T-helper 22 cell (primary cell): ENCODE data around the gene PTPA.
"Not testable (repeated sequence)": the region's sequence is repeated elsewhere in the genome, so short reads cannot be mapped to it uniquely, and the experiment has no call there.

Source experiments
- DNase-seq: peaks from one replicate; pipeline ENCODE4 v3.0.0-alpha.2; 2020; ENCODE audit warnings: low read depth

Gene PTPA

DNA sequence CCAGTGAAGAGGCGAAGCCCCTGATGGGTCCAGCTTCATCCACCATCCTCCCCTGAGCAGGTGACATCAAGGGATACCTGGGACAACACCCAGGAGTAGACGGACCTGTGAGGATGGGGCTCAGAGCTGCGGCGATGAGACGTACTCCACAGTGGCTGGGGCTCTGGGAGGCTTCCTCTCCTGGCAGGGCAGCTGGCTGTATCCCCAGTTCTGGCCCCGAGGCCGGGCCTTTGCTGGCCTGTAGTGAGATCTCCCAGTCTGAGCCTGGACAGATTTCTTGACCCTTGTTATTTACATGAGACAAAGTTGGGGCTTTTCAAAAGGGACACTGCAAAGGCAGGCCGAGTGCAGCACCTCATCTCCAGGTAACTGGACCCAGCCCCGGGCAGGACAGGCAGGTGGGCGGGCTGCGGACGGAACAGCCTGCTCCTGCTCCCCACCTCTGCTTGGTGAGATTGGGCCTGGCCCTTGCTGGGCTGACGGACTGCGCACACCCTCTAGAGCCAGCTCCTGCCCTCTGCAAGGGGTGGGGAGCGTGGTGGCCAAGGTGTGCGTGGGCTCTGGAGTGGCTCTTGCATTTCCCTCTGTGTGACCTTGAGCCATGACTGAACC, 43.8 kb downstream of the PTPA start:
- DNase-seq, result no peak

DNA sequence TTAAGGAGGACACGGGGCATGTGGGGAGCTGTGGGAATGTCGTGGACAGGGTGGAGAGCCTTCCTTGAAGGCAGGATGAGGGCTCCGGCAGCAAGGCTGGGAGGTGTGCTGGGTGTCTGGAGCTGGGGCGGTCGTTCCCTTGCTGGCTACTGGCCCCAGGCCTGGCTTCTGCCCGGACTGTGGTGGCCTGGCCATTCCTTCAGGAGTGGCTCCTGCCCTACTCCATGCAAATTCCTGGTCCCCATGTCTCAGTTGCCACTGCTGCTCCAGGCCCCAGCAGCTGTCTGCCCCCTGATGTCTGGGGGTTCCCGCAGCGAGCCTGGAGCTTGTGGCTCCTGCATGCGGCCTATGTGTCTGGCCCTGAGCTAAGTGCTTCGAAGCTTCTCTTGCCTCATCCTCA, 44.9 kb downstream of the PTPA start:
- no peak for DNase-seq

DNA sequence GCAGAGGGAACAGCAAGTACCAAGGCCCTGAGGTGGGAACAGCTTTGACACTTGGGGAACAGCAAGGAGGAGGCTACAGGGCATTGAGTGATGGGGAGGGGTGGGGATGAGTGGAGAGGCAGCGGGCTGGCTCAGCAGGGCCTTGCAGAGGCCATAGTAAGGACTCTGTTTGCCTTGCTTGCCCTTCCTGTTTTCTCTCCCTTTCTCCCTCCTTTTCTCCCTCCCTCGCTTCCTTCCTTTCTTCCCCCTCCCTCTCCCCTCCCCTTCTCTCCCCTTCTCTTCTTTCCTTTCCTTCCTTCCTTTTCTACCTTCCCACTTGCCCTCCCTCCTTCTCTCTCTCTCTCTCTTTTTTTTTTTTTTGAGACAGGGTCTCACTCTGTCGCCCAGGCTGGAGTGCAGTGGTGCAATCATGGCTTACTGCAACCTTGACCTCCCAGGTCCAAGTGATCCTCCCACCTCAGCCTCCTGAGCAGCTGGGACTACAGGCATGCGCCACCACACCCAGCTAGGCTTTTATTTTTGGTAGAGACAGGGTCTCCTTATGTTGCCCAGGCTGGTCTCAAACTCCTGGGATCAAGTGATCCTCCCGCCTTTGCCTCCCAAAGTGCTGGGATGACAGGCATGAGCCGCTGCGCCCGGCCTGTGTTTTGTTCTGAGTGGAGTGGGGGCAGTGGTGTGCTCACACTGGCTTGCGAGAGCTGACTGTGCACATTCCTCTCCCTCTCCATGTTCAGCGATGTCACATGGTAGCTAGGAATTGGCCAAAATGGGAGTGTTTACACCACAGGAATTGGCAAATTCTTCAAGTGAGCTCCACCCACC, 49.7 kb downstream of the PTPA start:
- DNase-seq, result no peak

DNA sequence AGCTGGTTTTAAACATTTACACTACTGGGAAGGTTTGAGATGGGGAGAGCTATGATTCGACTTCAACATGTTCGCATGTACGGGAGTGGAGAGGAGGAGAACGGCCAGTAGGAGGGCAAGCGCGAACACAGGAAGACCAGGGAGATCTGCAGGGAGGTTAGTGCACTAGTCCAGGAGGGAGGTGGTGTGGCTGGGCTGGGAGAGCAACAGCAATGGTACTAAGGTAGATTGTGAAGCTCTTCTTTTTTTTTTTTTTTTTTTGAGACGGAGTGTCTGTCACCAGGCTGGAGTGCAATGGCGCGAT, 50.3 kb downstream of the PTPA start:
- DNase-seq, result no peak

- no peak for DNase-seq
Observed at GRCh38 chr9:129162497-129163197, 51.4 kb downstream of the PTPA start.

DNA sequence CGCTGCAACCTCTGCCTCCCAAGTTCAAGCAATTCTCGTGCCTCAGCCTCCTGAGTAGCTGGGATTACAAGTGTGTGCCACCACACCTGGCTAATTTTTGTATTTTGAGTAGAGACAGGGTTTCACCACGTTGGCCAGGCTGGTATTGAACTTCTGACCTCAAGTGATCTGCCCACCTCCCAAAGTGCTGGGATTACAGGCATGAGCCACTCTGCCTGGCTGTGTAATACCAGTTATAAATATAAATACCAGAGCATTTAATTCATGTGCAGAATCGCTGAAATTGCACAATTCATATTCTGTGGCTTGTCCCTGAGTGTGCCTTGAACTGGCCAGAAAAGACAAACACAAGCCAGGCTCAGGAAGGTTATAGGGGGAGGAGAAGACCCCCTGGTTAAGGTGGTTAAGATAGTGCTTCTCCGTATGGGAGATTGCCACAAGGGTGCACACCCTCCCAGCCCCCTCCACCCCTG, 52.0 kb downstream of the PTPA start:
- not testable (repeated sequence) for DNase-seq

- DNase-seq, result no peak
Observed at GRCh38 chr9:129163753-129164152, 52.5 kb downstream of the PTPA start.

GRCh38 chr9:129164246-129164930, 53.2 kb downstream of the PTPA start:
- no peak for DNase-seq

- DNase-seq, result no peak
Observed at GRCh38 chr9:129165198-129165597, 54.0 kb downstream of the PTPA start.

GRCh38 chr9:129166623-129167557, 55.7 kb downstream of the PTPA start:
- no peak for DNase-seq

GRCh38 chr9:129170229-129170628, 59.0 kb downstream of the PTPA start:
- DNase-seq, result no peak

DNA sequence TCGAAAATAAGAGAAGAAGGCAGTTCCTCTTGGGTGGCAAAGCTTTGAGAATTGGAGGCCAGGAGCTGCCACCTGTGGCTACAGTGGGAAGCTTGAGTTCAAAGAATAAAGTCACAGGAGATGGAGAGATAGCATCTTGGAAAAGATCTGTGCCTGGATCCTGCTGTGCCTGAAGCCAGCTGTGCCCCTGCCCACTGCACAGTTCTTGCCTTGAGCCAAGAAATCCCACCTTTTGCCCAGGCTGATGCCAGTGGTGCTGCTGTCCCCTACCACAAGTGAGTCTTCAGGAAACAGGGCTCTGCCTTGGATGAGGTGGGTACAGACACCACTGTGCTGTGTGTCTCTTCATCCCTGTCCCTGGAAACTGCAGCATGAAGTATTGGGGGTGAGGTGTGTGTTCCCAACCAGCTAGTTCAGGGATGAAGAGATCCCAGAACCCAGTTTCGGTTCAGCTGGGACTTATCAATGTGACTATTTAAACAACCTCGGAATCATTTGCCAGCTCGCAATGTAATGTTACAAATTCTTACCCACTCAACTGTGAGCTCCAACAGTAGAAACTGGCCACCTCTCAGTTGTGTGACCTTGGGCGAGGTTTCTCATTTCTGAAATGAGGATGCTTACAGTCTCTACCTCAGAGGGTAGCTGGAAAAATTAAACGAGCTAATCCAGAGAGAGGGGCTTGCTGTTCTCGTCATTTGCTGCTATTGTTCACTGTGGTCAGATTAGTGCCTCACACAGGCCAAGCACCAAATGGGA, 61.0 kb downstream of the PTPA start:
- no peak for DNase-seq

- no peak for DNase-seq
Observed at GRCh38 chr9:129172816-129173215, 61.6 kb downstream of the PTPA start.

GRCh38 chr9:129173296-129174101, 62.3 kb downstream of the PTPA start:
- no peak for DNase-seq

DNA sequence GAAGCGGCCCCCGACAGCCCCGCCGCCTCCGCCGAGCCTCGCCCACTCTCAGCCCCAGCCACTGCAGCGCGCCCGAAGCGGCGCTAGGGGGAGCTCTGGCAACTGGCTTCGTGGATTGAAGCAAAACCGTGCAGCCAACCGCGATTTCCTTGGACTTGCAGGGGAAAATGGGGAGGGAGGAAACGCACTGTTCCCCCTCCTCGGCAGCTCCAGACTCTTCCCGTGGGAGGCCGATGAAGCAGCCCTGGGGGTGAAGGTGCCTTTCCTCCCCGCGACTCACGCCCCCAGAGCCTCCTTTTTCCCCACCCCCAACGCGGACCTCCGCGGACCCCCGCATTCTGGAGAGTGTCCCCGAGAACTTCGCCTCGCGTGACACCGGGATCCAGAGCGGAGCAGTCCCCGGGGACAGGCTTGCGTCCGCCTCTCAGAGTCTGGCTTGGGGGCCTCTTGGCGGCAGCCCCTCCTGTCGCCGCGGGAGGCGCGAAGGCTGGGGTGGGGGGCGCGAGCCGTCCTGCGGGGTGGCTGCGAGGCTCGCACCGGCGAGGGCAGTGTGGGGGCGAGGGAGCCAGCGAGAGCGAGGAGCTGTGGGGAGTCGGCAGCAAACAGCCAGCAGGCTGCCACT, 63.0 kb downstream of the PTPA start:
- peak; percentile 49 for DNase-seq

DNA sequence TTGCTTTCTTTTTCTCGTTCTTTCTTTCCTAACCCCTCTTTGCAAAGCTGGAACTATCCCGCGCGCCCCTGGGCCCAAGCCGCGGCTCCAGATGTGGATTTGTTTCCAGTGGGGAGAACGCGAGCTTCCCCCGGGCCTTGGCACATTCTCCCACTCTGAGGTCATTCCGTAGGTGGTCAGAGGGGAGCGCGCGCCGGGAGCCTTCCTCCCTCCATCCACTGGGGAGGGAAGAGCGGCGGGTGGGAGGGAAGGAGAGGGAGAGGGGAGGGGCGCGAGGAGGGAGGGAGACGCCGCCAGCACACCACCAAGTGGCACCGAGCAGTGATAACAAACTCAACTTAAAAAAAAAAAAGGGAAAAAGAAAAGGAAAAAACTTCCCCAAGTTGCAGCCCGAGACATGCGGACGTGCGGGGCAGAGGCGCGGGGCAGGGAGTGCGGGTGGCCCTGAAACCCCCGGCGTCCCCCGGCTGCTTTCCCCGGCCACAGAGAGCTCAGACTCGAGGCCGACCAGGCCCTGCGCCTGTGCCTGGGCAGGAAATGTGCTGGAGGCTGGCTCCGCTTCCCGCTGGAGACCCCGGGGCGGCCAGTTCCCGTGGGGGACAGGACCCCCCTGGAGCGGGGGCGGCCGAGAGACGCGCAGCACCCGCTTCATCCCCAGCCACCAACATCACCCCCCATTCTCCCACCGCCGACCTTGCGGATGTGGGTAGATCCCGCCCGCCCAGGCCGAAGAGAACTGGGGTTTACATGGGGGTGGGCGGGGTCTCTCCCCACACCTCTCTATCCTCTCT, 63.7 kb downstream of the PTPA start:
- DNase-seq, result no peak

- no peak for DNase-seq
Observed at GRCh38 chr9:129175515-129175824, 64.3 kb downstream of the PTPA start.

DNA sequence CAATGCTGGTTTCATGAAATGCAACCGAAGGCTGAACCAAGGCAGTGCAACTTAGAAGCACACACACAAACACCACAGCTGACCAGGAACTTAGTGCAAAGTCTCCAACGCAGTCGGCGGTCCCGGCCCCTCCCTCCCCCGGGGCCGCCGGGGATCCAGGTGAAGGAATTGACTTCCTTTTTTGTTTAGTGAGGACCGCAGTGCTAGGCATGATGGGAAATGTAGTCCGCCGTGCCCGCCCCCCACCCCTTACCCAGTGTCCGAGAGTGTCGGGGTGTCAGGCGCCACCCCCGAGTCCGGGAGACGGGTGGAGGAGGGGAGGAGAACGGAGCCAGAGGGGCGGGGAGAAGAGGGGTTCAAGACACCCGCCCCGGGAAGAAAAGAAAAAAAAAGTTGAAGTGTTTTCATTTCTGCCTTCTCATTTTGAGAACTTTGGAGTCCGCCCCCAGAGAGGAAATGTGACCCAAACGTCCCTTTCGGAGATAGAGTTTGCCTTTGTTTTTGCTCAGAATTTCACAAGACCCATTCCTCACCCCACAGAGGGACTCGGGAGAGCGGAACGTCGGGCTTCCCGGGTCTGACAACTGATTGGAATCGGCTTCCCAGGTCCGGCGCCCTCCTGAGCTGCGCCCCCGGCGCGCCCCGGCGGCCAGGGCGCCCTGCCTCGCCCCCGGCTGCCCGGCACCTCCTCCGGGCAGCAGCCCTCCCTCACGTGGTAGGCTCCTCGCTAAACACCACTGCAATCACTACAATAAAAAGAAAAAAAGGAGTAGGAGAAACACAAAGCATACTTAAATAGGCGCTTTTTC, 64.8 kb downstream of the PTPA start:
- DNase-seq, result peak; percentile 36
